SK-N-SH treated with all-trans-retinoic acid at 6 μM for 48 hours (cell line): ENCODE data around the gene PARD3.

ENCODE experiments used
- ATAC-seq: fragments of 200-7000 bp; cut with Tn5 transposase; 3 replicates; pipeline ENCODE4 v1.9.1; 2020; ENCODE audit warnings: mild to moderate bottlenecking, moderate library complexity
- BACH2 ChIP-seq: fragments of 250-450 bp; sonication (Bioruptor Pico); IDR thresholded peaks from 2 replicates; pipeline ENCODE4 v1.9.0; 2021; ENCODE audit warnings: mild to moderate bottlenecking, borderline replicate concordance
- CREB5 ChIP-seq: fragments of 250-450 bp; sonication (Bioruptor Pico); IDR thresholded peaks from 2 replicates; pipeline ENCODE4 v1.5.1; 2020; ENCODE audit warnings: low read depth, mild to moderate bottlenecking, moderate library complexity
- CSDC2 ChIP-seq: fragments of 250-450 bp; sonication (Bioruptor Pico); IDR thresholded peaks from 2 replicates; pipeline ENCODE4 v1.5.0; 2020; ENCODE audit warnings: mild to moderate bottlenecking, moderate library complexity
- CSRNP3 ChIP-seq: fragments of 250-450 bp; sonication (Bioruptor Pico); IDR thresholded peaks from 2 replicates; pipeline ENCODE4 v1.5.1; 2021; ENCODE audit warnings: mild to moderate bottlenecking, moderate library complexity
- GLIS3 ChIP-seq: fragments of 250-450 bp; sonication (Bioruptor Pico); IDR thresholded peaks from 2 replicates; pipeline ENCODE4 v1.5.0; 2020; ENCODE audit warnings: mild to moderate bottlenecking, moderate library complexity
- ISL1 ChIP-seq: fragments of 250-450 bp; sonication (Bioruptor Pico); IDR thresholded peaks from 2 replicates; pipeline ENCODE4 v2.1.2; 2022; ENCODE audit warnings: mild to moderate bottlenecking, moderate library complexity
- OSR1 ChIP-seq: fragments of 250-450 bp; sonication (Bioruptor Pico); IDR thresholded peaks from 2 replicates; pipeline ENCODE4 v1.8.0; 2022; ENCODE audit warnings: moderate library complexity, mild to moderate bottlenecking, inconsistent platforms
- PPARA ChIP-seq: fragments of 250-450 bp; sonication (Bioruptor Pico); IDR thresholded peaks from 2 replicates; pipeline ENCODE4 v1.5.0; 2020; ENCODE audit warnings: mild to moderate bottlenecking, borderline replicate concordance
- SNAI2 ChIP-seq: fragments of 250-450 bp; sonication (Bioruptor Pico); IDR thresholded peaks from 2 replicates; pipeline ENCODE4 v1.5.0; 2020; ENCODE audit warnings: mild to moderate bottlenecking, moderate library complexity
- TCF4 ChIP-seq: fragments of 250-450 bp; sonication (Bioruptor Pico); IDR thresholded peaks from 2 replicates; pipeline ENCODE4 v1.8.0; 2021; ENCODE audit warnings: mild to moderate bottlenecking, moderate library complexity, borderline replicate concordance
- TOX ChIP-seq: fragments of 250-450 bp; sonication (Bioruptor Pico); IDR thresholded peaks from 2 replicates; pipeline ENCODE4 v1.8.0; 2021; ENCODE audit warnings: mild to moderate bottlenecking, moderate library complexity, borderline replicate concordance
- ZC3H10 ChIP-seq: fragments of 250-450 bp; sonication (Bioruptor Pico); IDR thresholded peaks from 2 replicates; pipeline ENCODE4 v1.5.1; 2021; ENCODE audit warnings: mild to moderate bottlenecking, moderate library complexity
- ZFP3 ChIP-seq: fragments of 250-450 bp; sonication (Bioruptor Pico); IDR thresholded peaks from 2 replicates; pipeline ENCODE4 v1.5.0; 2020; ENCODE audit warnings: mild to moderate bottlenecking, moderate library complexity
- ZNF565 ChIP-seq: fragments of 450-650 bp; formaldehyde crosslinking; conservative IDR thresholded peaks from 2 replicates; pipeline ENCODE4 v1.5.0; 2020; ENCODE audit warnings: low read depth, mild to moderate bottlenecking, moderate library complexity
- ZNF70 ChIP-seq: fragments of 450-650 bp; formaldehyde crosslinking; IDR thresholded peaks from 2 replicates; pipeline ENCODE4 v1.5.0; 2020; ENCODE audit warnings: mild to moderate bottlenecking, moderate library complexity
- ZNF8 ChIP-seq: fragments of 450-650 bp; formaldehyde crosslinking; IDR thresholded peaks from 2 replicates; pipeline ENCODE4 v1.5.0; 2020; ENCODE audit warnings: mild to moderate bottlenecking, moderate library complexity
- TF ChIP-seq, protein P1 (sequence below): fragments of 250-450 bp; sonication (Bioruptor Pico); IDR thresholded peaks from 2 replicates; pipeline ENCODE4 v1.5.0; 2020; ENCODE audit warnings: mild to moderate bottlenecking, moderate library complexity
- TF ChIP-seq, protein P2 (sequence below): fragments of 250-450 bp; sonication (Bioruptor Pico); IDR thresholded peaks from 2 replicates; pipeline ENCODE4 v1.8.0; 2020; ENCODE audit warnings: mild to moderate bottlenecking, moderate library complexity, borderline replicate concordance
- TF ChIP-seq, protein P3 (sequence below): fragments of 250-450 bp; sonication (Bioruptor Pico); IDR thresholded peaks from 2 replicates; pipeline ENCODE4 v1.8.0; 2021; ENCODE audit warnings: low read depth, mild to moderate bottlenecking, moderate library complexity, borderline replicate concordance

Gene PARD3

GRCh38 chr10:34798654-34799053 lies 16.4 kb downstream of the PARD3 start:
- ATAC-seq: no peak
- no peak for TF ChIP-seq ZC3H10
- TF ChIP-seq, protein P1, sequence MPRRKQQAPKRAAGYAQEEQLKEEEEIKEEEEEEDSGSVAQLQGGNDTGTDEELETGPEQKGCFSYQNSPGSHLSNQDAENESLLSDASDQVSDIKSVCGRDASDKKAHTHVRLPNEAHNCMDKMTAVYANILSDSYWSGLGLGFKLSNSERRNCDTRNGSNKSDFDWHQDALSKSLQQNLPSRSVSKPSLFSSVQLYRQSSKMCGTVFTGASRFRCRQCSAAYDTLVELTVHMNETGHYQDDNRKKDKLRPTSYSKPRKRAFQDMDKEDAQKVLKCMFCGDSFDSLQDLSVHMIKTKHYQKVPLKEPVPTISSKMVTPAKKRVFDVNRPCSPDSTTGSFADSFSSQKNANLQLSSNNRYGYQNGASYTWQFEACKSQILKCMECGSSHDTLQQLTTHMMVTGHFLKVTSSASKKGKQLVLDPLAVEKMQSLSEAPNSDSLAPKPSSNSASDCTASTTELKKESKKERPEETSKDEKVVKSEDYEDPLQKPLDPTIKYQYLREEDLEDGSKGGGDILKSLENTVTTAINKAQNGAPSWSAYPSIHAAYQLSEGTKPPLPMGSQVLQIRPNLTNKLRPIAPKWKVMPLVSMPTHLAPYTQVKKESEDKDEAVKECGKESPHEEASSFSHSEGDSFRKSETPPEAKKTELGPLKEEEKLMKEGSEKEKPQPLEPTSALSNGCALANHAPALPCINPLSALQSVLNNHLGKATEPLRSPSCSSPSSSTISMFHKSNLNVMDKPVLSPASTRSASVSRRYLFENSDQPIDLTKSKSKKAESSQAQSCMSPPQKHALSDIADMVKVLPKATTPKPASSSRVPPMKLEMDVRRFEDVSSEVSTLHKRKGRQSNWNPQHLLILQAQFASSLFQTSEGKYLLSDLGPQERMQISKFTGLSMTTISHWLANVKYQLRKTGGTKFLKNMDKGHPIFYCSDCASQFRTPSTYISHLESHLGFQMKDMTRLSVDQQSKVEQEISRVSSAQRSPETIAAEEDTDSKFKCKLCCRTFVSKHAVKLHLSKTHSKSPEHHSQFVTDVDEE (CRISPR knock-in tag): no peak
- no peak for TF ChIP-seq GLIS3 (CRISPR knock-in tag)
- no peak for TF ChIP-seq ZNF8 (CRISPR knock-in tag)
- TF ChIP-seq BACH2 (CRISPR knock-in tag): no peak
- TF ChIP-seq CREB5: no peak
- no peak for TF ChIP-seq PPARA (CRISPR knock-in tag)
- no peak for TF ChIP-seq ISL1 (CRISPR knock-in tag)

- no peak for ATAC-seq
- TF ChIP-seq CSRNP3 (CRISPR knock-in tag) (no peak), ZNF70 (CRISPR knock-in tag) (no peak), ZNF8 (CRISPR knock-in tag) (no peak), SNAI2 (no peak), ISL1 (CRISPR knock-in tag) (no peak), ZNF565 (CRISPR knock-in tag) (no peak), ZFP3 (CRISPR knock-in tag) (no peak), CSDC2 (CRISPR knock-in tag) (no peak), TCF4 (no peak)
- TF ChIP-seq, protein P1 (CRISPR knock-in tag): no peak
- TF ChIP-seq, protein P2, sequence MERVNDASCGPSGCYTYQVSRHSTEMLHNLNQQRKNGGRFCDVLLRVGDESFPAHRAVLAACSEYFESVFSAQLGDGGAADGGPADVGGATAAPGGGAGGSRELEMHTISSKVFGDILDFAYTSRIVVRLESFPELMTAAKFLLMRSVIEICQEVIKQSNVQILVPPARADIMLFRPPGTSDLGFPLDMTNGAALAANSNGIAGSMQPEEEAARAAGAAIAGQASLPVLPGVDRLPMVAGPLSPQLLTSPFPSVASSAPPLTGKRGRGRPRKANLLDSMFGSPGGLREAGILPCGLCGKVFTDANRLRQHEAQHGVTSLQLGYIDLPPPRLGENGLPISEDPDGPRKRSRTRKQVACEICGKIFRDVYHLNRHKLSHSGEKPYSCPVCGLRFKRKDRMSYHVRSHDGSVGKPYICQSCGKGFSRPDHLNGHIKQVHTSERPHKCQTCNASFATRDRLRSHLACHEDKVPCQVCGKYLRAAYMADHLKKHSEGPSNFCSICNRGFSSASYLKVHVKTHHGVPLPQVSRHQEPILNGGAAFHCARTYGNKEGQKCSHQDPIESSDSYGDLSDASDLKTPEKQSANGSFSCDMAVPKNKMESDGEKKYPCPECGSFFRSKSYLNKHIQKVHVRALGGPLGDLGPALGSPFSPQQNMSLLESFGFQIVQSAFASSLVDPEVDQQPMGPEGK (CRISPR knock-in tag): no peak
- TF ChIP-seq, protein P3, sequence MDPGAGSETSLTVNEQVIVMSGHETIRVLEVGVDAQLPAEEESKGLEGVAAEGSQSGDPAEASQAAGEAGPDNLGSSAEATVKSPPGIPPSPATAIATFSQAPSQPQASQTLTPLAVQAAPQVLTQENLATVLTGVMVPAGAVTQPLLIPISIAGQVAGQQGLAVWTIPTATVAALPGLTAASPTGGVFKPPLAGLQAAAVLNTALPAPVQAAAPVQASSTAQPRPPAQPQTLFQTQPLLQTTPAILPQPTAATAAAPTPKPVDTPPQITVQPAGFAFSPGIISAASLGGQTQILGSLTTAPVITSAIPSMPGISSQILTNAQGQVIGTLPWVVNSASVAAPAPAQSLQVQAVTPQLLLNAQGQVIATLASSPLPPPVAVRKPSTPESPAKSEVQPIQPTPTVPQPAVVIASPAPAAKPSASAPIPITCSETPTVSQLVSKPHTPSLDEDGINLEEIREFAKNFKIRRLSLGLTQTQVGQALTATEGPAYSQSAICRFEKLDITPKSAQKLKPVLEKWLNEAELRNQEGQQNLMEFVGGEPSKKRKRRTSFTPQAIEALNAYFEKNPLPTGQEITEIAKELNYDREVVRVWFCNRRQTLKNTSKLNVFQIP (CRISPR knock-in tag): no peak
These were observed 17.9 kb downstream of the PARD3 start for GRCh38 chr10:34797155-34797554.

DNA sequence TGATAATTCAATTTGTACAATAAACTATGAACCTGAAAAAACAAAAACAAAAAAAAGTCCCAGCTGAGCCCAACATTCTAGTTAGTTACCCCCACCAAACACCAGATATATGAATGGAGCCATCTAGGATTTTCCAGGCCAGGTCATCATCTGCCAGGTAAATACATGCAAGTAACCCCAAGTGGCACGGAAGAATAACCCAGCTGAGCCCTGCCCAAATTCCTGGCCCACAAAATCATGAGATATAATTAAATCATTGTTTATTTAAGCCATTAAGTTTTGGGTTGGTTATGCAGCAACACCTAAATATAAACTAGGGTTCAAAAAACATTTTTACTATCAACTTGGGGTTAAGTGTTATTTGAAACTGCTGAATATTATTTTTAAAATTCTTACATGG lies 19.0 kb downstream of the PARD3 start:
- TF ChIP-seq ISL1 (CRISPR knock-in tag): no peak
- no peak for TF ChIP-seq PPARA (CRISPR knock-in tag)
- no peak for TF ChIP-seq SNAI2
- TF ChIP-seq CSDC2 (CRISPR knock-in tag): no peak
- TF ChIP-seq TOX (CRISPR knock-in tag): no peak
- no peak for TF ChIP-seq ZC3H10
- TF ChIP-seq OSR1 (CRISPR knock-in tag): no peak
- TF ChIP-seq, protein P1 (CRISPR knock-in tag): no peak
- no peak for TF ChIP-seq ZFP3 (CRISPR knock-in tag)
- TF ChIP-seq, protein P2 (CRISPR knock-in tag): no peak
- no peak for TF ChIP-seq TCF4
- no peak for ATAC-seq
